ENCODE measurements around the gene SAMD4A. TPM values are rescaled to one million over a fixed set of nuclear protein-coding genes. Genes with fewer than 3 reads are reported as not detected.
A peak's percentile ranks its signal among the peaks of the same experiment; 100 is the strongest.

Gene SAMD4A
- total RNA-seq, 1 donor from 2014 or later: 57.2 TPM

- peak; percentile 54 for DNase-seq
Measured at GRCh38 chr14:54664961-54665360, 98.0 kb downstream of the SAMD4A start.

- peak; percentile 47 for DNase-seq
Measured at GRCh38 chr14:54665946-54666345, 99.0 kb downstream of the SAMD4A start.

GRCh38 chr14:54667026-54667744 lies 100.3 kb downstream of the SAMD4A start:
- no peak for DNase-seq

- DNase-seq: no peak
Measured at GRCh38 chr14:54667764-54668163, 100.8 kb downstream of the SAMD4A start.

GRCh38 chr14:54669721-54670561 lies 103.0 kb downstream of the SAMD4A start:
- peak; percentile 49 for DNase-seq

- DNase-seq: no peak
Measured at GRCh38 chr14:54671537-54671936, 104.6 kb downstream of the SAMD4A start.

- no peak for DNase-seq
Measured at GRCh38 chr14:54672181-54672580, 105.3 kb downstream of the SAMD4A start.

GRCh38 chr14:54672688-54673087 lies 105.8 kb downstream of the SAMD4A start:
- DNase-seq: no peak

GRCh38 chr14:54673193-54674045 lies 106.5 kb downstream of the SAMD4A start:
- DNase-seq: no peak

- no peak for DNase-seq
Measured at GRCh38 chr14:54674046-54674741, 107.3 kb downstream of the SAMD4A start.

- DNase-seq: no peak
Measured at GRCh38 chr14:54675236-54676128, 108.6 kb downstream of the SAMD4A start.

- DNase-seq: peak; percentile 97
Measured at GRCh38 chr14:54676812-54677708, 110.1 kb downstream of the SAMD4A start.

- DNase-seq: no peak
Measured at GRCh38 chr14:54680651-54681050, 113.7 kb downstream of the SAMD4A start.

GRCh38 chr14:54681811-54682261 lies 114.9 kb downstream of the SAMD4A start:
- DNase-seq: no peak

- no peak for DNase-seq
Measured at GRCh38 chr14:54682578-54682977, 115.7 kb downstream of the SAMD4A start.

- DNase-seq: peak; percentile 66
Measured at GRCh38 chr14:54683882-54684794, 117.2 kb downstream of the SAMD4A start.

GRCh38 chr14:54685286-54685845 lies 118.4 kb downstream of the SAMD4A start:
- peak; percentile 56 for DNase-seq

GRCh38 chr14:54686219-54686870 lies 119.4 kb downstream of the SAMD4A start:
- DNase-seq: peak; percentile 90
